ENCODE measurements around the gene MS4A4E. TPM values are rescaled to one million over a fixed set of nuclear protein-coding genes. Genes with fewer than 3 reads are reported as not detected.

MS4A4E gene
- total RNA-seq, 1 experiment from 2014 or later = not detected

DNA sequence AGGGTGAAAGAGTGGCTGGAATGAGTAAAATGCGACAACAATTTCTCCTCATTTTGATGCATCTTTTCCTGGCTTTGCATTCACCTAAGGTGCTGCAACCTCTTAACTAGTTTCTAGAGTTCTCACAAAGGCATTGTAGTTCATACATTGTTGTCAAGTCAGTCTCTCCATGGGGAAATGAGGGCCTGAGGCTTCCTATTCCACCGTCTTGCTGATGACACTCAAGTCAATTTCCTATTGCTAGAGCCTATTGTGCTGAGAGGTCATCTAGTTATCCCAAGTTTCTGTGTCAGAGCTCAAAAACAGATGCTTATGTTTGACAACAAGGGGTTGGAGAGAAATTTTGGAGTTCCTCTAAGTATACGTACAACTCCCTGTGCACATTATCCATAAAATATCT, 48.4 kb downstream of the MS4A4E start:
- H3K27me3 Mint-ChIP-seq (ENCODE audit: low read depth) = no peaks in the 10 kb centered on the region
- CTCF ChIA-PET = interaction anchor here (0.7 to 1.2 kb wide), 3 partner anchors 14 to 364 kb away, joined by 3 to 4 read pairs (median 3); no protein-coding TSS in a partner anchor
- peaks cover 13% of the 10 kb centered on the region for H3K4me1 Mint-ChIP-seq
- TF ChIP-seq, protein P1, sequence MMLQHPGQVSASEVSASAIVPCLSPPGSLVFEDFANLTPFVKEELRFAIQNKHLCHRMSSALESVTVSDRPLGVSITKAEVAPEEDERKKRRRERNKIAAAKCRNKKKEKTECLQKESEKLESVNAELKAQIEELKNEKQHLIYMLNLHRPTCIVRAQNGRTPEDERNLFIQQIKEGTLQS (CRISPR knock-in tag; conservative IDR thresholded peaks at IDR 0.05) = no peak
- TF ChIP-seq, protein P2, sequence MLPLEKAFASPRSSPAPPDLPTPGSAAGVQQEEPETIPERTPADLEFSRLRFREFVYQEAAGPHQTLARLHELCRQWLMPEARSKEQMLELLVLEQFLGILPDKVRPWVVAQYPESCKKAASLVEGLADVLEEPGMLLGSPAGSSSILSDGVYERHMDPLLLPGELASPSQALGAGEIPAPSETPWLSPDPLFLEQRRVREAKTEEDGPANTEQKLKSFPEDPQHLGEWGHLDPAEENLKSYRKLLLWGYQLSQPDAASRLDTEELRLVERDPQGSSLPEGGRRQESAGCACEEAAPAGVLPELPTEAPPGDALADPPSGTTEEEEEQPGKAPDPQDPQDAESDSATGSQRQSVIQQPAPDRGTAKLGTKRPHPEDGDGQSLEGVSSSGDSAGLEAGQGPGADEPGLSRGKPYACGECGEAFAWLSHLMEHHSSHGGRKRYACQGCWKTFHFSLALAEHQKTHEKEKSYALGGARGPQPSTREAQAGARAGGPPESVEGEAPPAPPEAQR (CRISPR knock-in tag; IDR thresholded peaks at IDR 0.05) = no peak
- TF ChIP-seq PRRX2 (CRISPR knock-in tag; IDR thresholded peaks at IDR 0.05) = no peak
- no peak for TF ChIP-seq ZNF423 (CRISPR knock-in tag; IDR thresholded peaks at IDR 0.05)
- TF ChIP-seq, protein P3, sequence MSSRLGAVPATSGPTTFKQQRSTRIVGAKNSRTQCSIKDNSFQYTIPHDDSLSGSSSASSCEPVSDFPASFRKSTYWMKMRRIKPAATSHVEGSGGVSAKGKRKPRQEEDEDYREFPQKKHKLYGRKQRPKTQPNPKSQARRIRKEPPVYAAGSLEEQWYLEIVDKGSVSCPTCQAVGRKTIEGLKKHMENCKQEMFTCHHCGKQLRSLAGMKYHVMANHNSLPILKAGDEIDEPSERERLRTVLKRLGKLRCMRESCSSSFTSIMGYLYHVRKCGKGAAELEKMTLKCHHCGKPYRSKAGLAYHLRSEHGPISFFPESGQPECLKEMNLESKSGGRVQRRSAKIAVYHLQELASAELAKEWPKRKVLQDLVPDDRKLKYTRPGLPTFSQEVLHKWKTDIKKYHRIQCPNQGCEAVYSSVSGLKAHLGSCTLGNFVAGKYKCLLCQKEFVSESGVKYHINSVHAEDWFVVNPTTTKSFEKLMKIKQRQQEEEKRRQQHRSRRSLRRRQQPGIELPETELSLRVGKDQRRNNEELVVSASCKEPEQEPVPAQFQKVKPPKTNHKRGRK (CRISPR knock-in tag; IDR thresholded peaks at IDR 0.05; ENCODE audit: borderline replicate concordance) = no peak
- TF ChIP-seq, protein P4, sequence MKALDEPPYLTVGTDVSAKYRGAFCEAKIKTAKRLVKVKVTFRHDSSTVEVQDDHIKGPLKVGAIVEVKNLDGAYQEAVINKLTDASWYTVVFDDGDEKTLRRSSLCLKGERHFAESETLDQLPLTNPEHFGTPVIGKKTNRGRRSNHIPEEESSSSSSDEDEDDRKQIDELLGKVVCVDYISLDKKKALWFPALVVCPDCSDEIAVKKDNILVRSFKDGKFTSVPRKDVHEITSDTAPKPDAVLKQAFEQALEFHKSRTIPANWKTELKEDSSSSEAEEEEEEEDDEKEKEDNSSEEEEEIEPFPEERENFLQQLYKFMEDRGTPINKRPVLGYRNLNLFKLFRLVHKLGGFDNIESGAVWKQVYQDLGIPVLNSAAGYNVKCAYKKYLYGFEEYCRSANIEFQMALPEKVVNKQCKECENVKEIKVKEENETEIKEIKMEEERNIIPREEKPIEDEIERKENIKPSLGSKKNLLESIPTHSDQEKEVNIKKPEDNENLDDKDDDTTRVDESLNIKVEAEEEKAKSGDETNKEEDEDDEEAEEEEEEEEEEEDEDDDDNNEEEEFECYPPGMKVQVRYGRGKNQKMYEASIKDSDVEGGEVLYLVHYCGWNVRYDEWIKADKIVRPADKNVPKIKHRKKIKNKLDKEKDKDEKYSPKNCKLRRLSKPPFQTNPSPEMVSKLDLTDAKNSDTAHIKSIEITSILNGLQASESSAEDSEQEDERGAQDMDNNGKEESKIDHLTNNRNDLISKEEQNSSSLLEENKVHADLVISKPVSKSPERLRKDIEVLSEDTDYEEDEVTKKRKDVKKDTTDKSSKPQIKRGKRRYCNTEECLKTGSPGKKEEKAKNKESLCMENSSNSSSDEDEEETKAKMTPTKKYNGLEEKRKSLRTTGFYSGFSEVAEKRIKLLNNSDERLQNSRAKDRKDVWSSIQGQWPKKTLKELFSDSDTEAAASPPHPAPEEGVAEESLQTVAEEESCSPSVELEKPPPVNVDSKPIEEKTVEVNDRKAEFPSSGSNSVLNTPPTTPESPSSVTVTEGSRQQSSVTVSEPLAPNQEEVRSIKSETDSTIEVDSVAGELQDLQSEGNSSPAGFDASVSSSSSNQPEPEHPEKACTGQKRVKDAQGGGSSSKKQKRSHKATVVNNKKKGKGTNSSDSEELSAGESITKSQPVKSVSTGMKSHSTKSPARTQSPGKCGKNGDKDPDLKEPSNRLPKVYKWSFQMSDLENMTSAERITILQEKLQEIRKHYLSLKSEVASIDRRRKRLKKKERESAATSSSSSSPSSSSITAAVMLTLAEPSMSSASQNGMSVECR (CRISPR knock-in tag; IDR thresholded peaks at IDR 0.05; ENCODE audit: borderline replicate concordance) = no peak
- TF ChIP-seq ETV6 (CRISPR knock-in tag; IDR thresholded peaks at IDR 0.05) = no peak
- TF ChIP-seq, protein P5, sequence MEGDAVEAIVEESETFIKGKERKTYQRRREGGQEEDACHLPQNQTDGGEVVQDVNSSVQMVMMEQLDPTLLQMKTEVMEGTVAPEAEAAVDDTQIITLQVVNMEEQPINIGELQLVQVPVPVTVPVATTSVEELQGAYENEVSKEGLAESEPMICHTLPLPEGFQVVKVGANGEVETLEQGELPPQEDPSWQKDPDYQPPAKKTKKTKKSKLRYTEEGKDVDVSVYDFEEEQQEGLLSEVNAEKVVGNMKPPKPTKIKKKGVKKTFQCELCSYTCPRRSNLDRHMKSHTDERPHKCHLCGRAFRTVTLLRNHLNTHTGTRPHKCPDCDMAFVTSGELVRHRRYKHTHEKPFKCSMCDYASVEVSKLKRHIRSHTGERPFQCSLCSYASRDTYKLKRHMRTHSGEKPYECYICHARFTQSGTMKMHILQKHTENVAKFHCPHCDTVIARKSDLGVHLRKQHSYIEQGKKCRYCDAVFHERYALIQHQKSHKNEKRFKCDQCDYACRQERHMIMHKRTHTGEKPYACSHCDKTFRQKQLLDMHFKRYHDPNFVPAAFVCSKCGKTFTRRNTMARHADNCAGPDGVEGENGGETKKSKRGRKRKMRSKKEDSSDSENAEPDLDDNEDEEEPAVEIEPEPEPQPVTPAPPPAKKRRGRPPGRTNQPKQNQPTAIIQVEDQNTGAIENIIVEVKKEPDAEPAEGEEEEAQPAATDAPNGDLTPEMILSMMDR (IDR thresholded peaks at IDR 0.05) = no peak
- no peak for TF ChIP-seq SP1 (CRISPR knock-in tag; conservative IDR thresholded peaks at IDR 0.05)
- TF ChIP-seq, protein P6, sequence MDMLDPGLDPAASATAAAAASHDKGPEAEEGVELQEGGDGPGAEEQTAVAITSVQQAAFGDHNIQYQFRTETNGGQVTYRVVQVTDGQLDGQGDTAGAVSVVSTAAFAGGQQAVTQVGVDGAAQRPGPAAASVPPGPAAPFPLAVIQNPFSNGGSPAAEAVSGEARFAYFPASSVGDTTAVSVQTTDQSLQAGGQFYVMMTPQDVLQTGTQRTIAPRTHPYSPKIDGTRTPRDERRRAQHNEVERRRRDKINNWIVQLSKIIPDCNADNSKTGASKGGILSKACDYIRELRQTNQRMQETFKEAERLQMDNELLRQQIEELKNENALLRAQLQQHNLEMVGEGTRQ (CRISPR knock-in tag; IDR thresholded peaks at IDR 0.05) = no peak
- TF ChIP-seq, protein P7, sequence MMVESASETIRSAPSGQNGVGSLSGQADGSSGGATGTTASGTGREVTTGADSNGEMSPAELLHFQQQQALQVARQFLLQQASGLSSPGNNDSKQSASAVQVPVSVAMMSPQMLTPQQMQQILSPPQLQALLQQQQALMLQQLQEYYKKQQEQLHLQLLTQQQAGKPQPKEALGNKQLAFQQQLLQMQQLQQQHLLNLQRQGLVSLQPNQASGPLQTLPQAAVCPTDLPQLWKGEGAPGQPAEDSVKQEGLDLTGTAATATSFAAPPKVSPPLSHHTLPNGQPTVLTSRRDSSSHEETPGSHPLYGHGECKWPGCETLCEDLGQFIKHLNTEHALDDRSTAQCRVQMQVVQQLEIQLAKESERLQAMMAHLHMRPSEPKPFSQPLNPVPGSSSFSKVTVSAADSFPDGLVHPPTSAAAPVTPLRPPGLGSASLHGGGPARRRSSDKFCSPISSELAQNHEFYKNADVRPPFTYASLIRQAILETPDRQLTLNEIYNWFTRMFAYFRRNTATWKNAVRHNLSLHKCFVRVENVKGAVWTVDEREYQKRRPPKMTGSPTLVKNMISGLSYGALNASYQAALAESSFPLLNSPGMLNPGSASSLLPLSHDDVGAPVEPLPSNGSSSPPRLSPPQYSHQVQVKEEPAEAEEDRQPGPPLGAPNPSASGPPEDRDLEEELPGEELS (CRISPR knock-in tag; IDR thresholded peaks at IDR 0.05) = no peak
- no peak for TF ChIP-seq ZNF263 (CRISPR knock-in tag; IDR thresholded peaks at IDR 0.05; ENCODE audit: low read depth)
- TF ChIP-seq ZNF396 (CRISPR knock-in tag; IDR thresholded peaks at IDR 0.05; ENCODE audit: borderline replicate concordance) = no peak
- TF ChIP-seq HMGA2 (CRISPR knock-in tag; IDR thresholded peaks at IDR 0.05) = no peak
- H3K27ac Mint-ChIP-seq = no peak overlapping the region
- no peak overlapping the region for H3K4me3 Mint-ChIP-seq
- peaks cover 10% of the 10 kb centered on the region for H3K36me3 Mint-ChIP-seq
- peaks cover 18% of the 10 kb centered on the region for H3K9me3 Mint-ChIP-seq
- POLR2A ChIA-PET = no interaction called here
- no peak; the same call in 1 of the 2 replicates for ATAC-seq
- no peak for DNase-seq (ENCODE audit: low spot score)
